DMS53 (cell line): Measurements from ENCODE around the gene MYL7.
A peak's percentile ranks its signal among the peaks of the same experiment; 100 is the strongest.

Source experiments
- DNase-seq: peaks from one replicate; lab custom pipeline; 2025; lab: John Stamatoyannopoulos, UW

Gene MYL7

GRCh38 chr7:44100458-44101302 lies 40.5 kb downstream of the MYL7 start:
- no peak for DNase-seq

GRCh38 chr7:44099669-44100068 lies 41.5 kb downstream of the MYL7 start:
- no peak for DNase-seq

- DNase-seq: no peak
Observed at GRCh38 chr7:44098092-44099068, 42.8 kb downstream of the MYL7 start.

- no peak for DNase-seq
Observed at GRCh38 chr7:44097064-44097932, 43.8 kb downstream of the MYL7 start.

- DNase-seq: no peak
Observed at GRCh38 chr7:44096326-44096881, 44.7 kb downstream of the MYL7 start.

- DNase-seq: no peak
Observed at GRCh38 chr7:44095781-44096180, 45.4 kb downstream of the MYL7 start.

GRCh38 chr7:44094883-44095592 lies 46.1 kb downstream of the MYL7 start:
- DNase-seq: no peak

- DNase-seq: no peak
Observed at GRCh38 chr7:44094365-44094764, 46.8 kb downstream of the MYL7 start.

GRCh38 chr7:44093102-44093641 lies 48.0 kb downstream of the MYL7 start:
- DNase-seq: peak; percentile 32
